ENCODE results near the gene ZC2HC1B.

The ZC2HC1B gene

DNA sequence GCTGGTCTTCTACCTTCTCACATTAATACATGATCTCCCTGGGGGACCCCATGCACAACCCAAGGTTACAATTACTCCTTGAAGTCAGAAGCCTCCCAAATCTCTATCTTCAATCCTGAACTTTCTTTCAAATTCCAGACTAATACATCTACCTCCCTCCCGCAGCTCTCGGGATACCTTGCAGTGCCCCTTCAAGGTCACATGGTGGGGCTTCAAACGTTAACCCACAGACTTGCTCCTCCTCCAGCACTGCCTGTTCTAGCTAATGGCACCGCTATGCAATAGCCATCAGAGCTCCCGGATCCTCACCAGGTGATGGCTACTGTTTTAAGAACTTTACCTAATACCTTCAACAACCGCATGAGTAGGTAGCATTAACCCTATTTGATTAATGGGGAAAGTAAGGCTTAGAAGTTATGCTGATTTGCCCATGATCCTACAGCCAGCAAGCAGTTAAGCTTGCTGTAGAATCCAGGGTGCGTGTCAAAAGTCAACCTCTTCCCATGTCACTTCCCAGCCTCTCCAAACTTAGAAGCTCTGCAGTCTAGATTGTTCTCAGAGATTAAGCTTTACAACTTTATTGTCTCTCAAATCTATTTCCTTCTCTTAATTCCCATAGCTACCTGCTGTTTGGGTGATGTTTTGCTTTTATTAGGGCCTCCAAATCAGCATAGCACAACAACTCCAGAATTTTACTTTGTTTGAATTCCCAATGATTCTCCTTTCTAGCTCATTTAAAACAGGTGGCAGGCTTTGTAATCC is 99.1 kb downstream of the ZC2HC1B start:
- no peak for DNase-seq (ENCODE audit: low read depth in 2 of 2)

DNA sequence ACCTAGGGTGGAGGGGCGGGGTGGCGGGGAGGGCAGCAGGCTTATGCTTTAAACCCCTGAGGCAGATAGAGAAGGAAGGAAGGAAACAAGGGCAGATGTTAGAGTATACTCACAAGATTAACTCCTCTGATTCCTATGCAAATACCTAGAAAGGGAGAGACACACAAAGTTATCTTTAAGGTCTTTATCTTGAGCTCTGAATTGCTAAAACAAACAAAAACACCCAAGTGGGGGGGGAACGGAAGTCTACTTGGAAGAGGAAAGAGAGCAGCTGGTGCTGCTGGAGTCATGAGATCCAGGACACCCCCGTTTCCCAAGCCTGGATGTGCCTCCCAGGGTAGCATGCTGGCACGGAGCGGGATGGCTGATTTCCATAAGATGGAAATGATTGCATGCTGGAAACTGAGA is 100.4 kb downstream of the ZC2HC1B start:
- no peak for DNase-seq (ENCODE audit: low read depth in 2 of 2)

DNA sequence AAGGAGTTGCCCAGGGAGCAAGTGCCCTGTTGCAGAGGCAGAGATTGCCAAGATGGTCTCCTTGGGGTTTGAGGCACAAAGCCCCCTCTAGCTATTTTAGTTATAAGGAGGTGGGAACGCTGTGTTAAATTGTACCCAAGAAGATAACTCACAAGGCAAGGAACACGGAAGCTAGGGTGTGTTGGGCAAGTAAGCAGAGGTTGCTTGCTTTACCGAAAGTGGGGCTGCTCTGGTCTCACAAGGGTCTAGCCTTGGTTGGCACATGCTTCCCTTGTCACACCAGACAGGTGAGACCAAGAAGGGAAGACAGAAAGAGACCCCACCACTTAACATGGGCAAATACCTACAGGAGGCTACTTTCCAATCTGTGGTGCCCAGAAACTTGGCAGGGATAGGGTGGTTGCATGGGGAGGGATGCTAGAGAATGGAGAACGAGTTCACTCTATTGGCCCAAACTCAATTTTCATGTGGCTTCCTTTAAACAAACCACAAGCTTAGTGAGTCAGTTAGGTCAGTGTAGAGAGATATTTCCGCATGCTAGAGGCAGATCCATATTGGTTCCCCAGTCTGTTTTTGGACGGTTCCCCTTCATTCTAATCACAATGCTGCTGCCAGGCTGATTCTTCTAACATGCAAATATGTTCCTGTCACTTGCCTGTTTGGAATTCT is 101.4 kb downstream of the ZC2HC1B start:
- no peak for DNase-seq (ENCODE audit: low read depth in 2 of 2)

DNA sequence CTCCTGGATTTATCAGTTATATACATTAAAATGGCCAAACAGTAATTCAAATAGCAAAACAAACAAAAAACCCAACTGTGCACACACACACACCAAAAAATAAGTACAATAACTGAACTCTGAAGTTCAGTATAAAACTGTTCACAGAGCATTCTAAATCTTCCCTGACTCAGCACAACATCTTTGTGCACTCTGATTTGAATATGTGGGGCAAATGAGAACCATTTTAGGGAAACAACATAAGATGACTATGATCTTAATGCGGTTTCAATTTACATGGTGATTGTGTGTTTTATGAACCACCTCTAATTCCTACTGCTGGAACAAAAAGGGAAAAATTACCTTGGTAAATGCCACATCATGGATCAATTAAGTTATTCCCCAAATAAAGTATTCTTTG is 102.0 kb downstream of the ZC2HC1B start:
- DNase-seq (ENCODE audit: low read depth in 2 of 2): no peak

DNA sequence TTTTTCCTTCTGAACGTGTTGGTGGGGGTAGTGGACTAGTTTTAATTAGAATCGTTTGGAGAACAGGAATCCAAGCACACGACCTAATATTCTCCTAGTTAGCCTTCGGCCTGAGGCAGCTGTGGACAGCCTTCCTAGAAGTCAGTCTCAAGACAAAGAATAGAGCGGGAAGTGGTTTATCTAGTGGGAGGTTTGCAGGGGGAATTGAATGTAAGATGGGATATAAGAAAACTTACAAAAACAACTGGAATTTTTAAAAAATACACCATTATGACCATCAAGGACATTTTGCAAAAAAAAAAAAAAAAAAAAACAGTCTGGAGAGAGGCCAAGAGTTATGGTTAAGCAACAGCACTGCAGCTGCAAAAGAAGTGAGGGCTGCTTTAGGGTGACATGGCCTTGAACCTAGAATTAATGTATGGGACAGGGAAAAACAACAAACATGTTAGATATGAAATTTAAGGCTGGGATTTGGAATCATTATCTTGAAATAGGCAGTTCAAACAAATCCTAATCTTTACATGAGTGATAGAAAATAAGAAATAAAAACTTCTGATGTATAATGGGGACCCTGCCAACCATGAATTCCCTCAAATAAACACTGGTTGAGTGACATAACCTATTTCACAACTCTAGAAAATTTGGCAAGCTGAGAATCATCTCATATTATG is 103.6 kb downstream of the ZC2HC1B start:
- no peak for DNase-seq (ENCODE audit: low read depth in 2 of 2)

DNA sequence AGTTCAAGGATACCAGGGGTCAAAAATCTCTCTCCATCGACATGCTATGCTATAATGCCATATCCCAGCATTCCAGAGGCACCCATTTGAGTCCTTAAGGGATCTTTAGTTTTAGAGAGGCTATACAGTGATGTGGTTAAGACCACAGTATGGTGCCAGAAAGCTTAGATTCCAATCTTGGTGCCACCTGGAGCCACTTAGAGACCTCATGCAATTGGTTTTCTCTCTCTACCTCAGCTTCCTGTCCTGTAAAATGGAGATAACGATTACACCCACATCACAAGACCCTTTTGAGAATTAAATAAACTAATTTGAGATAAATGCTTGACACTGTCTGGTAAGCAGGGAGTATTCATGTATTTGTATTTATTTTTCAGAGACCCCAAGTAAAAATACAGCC is 104.8 kb downstream of the ZC2HC1B start:
- no peak for DNase-seq (ENCODE audit: low read depth in 2 of 2)

DNA sequence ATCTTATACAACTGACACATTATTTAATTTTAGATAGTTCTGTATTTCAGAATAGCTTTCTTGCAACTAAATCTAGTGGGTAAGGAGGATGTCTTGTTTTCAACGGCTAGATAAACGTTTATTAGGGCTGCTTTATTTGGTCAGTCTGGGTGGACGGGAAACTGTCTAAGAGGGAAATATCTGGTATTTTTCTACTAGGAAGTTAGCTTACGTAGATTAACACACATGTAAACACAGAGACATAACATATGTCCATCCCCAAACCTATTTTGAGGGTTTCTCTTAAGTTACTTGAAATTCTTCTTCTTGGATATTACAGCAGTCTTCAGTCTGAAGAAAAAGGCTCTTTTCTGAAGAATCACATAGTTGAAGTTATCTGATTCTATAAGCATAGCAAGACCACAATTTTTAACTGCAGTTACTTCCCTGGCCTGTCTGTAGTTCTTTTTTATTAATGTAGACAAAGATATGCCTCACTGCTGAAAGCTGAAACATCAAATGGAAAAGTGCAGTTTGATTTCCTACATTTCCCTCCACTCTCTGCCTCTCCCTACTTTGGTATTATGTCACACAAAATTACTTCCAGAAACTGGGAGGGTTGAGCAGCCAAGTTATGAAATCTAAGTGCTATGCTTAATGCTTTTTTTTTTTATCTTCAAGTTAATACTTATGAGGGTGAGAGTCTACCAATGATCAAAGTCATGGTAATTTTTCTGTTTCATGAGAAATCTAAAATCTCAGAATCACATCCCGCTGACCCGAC is 106.4 kb downstream of the ZC2HC1B start:
- DNase-seq (ENCODE audit: low read depth in 2 of 2): no peak

DNA sequence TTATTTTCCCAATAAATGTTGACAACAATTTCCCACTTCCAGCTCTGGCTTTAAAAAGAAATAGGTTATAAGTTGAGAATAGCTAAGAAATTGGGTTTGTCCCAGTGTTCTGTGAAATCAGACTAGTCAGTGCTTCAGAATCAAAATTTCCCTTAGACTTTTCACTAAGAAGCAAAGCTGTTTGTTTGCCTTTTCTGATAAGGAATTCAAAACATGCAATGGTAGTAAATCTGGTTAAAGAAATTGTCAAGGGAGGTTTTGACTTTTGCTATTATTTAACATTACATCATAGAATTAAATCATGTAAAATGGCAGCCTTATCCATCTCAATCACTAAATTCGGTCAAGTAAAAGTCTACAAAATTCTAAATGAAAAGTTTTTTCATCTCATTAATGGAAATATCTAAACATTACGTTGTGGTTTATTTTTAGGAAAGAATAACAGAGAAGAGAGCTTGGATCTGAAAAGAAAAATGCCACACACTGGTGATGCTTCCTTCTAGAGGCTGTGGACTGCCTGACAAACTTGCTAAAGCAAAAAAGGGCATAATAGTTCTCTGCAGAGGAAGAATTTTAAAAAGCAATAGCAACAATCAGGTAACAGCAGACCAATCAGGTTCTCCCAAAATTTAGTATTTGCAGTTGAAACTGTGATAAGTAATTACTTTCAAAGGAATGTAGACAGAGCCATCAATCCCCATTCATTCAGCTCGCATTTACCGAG is 107.4 kb downstream of the ZC2HC1B start:
- DNase-seq (ENCODE audit: low read depth in 2 of 2): no peak

DNA sequence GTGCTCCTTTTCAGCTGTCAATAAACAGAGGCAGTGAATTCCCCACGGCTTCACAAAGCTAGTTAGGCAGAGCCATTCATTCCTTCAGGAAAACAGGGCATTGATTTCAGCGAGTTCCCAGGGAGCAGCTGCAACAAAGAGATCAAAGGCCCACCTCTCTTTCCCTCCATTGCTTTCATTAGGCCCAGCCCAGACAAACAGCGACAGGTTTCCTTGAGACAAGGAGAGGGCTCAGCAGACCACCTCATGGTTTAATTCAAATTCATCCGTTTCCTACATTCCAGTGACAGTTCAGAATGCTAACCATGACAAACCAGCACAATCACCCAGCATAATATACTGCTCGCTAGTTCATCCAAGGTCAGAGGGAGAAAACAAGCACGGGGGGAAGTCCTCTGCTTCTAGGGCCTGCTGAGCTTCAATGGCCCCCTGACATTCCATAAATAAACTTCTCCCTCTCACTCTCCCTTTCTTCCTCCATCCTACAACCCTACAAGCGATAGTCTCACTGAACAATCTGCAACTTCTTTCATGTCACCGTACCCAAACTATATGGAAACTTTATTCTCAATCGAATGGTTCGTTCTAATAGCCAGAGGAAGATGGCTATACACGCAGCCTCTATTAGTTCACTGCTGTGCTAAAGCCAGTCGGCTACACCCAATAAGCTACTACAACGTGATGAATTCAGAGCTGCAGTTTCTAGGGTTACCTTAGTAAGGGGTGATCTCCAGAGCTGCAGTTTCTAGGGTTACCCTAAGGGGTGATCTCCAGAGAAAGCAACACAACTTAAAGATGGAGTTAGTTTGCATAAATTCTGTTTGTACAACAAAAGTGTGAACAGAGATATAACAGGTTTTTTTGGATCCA is 109.1 kb downstream of the ZC2HC1B start:
- DNase-seq (ENCODE audit: low read depth in 2 of 2): no peak

DNA sequence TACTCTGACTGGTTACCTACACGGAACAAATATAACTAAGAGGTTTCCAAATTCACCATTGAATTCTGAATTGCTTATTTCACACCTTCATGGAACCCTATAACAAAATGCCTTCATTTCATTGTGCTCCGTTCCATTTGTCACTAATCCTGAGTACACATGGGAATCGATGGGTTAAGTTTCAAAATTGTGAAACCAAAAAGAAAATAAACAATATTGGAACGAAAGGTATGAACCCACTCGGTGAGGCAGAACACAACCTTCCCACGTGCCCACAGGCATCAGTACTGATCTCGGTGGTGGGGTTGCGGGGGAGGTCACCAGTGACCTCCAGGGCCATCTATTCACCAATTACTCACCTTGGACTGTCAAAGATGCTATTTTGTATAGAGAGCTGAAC is 109.8 kb downstream of the ZC2HC1B start:
- DNase-seq (ENCODE audit: low read depth in 2 of 2): no peak

DNA sequence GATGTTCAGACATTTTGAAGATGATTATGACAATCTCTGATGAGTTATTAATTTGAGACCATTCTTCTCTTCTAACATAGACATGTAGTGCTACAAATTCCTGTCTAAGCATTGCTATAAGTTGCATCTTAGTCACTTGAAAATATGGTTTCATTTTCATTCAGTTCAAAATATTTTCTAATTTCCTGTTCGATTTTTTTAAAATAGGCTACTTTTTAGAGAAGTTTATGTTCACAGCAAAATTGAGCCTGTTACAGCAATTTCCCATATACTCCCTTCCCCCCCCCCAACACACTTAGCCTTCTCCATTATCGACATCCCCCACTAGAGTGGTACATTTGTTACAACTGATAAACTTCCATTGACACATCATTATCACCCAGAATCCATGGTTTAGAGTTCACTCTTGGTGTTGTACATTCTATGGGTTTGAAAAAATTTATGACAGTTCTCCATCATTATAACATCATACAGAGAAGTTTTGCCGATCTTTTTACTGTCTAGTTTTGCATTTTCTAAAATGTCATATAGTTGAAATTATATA is 112.6 kb downstream of the ZC2HC1B start:
- DNase-seq (ENCODE audit: low read depth in 2 of 2): no peak

DNA sequence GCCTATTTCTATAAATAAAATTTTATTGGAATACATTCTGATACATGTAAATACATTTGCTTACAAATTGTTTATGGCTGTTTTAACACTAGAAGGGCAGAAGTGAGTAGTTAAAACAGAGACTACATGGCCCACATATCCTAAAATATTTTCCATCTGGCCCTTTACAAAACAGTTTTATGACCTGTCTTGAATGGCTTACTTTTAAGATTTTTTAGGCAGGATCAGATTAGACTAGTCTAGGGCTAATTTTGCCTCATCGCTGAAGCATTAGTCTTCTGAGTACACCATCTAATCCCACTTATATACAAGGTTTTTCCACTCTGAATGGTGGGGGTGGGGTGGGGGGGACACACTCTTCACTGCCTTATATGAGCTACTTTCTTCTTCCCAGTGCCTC is 116.6 kb downstream of the ZC2HC1B start:
- no peak for DNase-seq (ENCODE audit: low read depth in 2 of 2)

DNA sequence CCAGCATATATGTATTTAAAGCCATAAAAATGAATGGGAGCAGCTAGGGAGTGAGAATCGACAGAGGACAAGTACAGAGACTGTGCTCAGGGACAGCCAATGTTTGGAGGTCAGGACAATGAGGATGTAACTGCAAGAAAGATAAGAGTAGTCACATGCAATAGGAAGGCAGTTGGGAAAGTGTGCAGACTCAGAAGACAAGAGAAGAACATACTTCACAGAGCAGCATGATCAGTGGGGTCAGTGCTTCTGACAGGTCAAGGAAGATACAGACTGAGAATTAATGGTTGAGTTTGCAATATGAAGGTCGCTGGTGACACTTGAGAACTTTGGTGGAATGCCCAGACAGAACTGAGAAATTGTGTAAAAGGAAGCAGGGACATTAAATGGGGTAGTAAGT is 118.7 kb downstream of the ZC2HC1B start:
- DNase-seq (ENCODE audit: low read depth in 2 of 2): no peak

DNA sequence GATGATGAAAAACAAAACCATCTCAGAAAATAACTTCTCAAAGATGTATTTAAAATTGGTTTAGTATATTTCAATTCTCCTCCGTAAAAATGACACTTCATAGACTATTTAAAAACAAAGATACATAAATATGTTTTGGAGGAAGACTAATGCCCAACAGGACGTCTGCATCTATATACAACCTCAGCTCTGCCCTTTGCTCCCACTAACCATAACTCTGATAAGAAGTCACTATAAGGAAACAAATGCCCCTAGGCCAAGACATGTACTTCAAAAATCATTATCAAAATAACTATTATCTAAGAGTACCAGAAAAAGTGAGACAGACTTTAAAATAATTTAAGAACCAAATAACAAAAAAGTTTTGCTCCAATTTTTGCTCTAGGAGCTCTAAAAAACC is 120.4 kb downstream of the ZC2HC1B start:
- DNase-seq (ENCODE audit: low read depth in 2 of 2): no peak

DNA sequence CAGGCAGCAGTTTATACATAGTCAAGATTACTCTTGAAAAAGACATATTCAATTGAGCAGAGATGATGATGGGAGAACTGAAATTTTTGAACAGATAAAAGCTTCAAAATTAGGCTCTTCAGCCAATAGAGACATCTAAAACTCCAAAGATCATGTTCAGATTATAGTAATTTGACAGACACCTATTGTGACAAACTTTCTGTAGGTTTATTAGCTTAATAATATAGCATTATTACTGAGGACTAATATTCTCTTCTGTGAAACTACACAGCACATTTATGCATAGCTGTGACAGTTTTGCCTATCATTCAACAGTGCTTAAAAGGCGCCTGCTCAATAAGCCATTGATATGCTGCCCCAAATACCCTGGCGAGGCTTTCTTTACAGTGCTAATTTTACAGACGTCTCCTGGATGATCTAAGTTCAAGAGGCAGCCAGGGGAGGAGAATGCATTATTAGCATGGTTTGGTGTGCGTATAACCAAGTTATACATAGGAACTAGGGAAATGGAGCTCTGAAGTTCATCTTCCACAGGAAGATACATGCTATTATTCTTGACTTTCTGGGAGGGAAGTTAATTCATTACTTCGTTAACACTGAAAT is 122.3 kb downstream of the ZC2HC1B start:
- no peak for DNase-seq (ENCODE audit: low read depth in 2 of 2)

Measured in stimulated activated CD8-positive, alpha-beta memory T cell treated with anti-CD3 and anti-CD28 coated beads, Interleukin-15, amount 100 ng/mL, for 48 hours (primary cell).